CMK (cell line): ENCODE data around the gene ARMC3.
"Not testable (repeated sequence)": the region's sequence is repeated elsewhere in the genome, so short reads cannot be mapped to it uniquely, and the experiment has no call there.

Experiments used
- DNase-seq: peaks from one replicate; pipeline ENCODE4 v3.0.0-alpha.2; 2010; ENCODE audit warnings: low read depth

ARMC3 gene

DNA sequence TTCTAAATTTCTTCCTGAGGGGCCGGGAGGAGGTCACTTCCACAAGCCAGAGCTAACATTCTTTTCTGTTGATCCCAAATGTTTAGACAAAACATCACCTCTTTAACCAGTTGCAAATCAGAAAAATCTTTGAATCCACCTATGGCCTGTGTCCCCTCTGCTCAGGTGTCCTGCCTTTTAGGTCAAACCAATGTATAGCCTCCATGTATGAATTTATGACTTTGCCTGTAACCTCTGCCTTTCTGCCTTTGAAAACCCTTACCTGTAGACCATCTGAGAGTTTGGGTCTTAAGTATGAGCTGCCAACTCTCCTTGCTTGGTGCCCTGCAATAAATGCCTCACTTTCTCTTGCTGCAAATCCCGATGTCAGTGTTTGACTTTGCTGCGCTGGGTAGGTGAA is 123.4 kb downstream of the ARMC3 start:
- DNase-seq, result no peak

- no peak for DNase-seq
Observed at GRCh38 chr10:23051855-23052331, 124.0 kb downstream of the ARMC3 start.

DNA sequence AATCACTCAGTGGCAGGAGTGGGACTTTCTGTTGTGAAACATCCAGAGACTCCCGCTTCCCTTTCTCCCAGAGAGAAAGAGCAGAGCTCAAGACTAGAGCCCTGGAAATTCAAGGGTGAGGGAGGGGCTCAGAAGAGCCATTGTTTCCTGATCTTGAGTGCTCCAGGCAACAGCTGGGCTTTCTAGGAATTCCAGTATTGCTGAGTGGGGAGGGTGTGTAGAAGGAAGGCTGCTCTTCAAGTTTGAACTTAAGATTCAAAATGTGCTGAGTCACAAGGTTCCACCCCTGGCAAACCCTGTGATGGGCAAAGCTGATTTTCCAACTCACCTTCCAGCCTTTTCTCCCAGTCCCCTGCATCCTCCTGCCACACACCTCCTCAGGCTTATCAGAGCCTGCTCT is 125.2 kb downstream of the ARMC3 start:
- no peak for DNase-seq

- no peak for DNase-seq
Observed at GRCh38 chr10:23055424-23056185, 127.8 kb downstream of the ARMC3 start.

GRCh38 chr10:23056186-23056579 is 128.3 kb downstream of the ARMC3 start:
- DNase-seq, result no peak

- DNase-seq, result no peak
Observed at GRCh38 chr10:23058366-23058765, 130.5 kb downstream of the ARMC3 start.

DNA sequence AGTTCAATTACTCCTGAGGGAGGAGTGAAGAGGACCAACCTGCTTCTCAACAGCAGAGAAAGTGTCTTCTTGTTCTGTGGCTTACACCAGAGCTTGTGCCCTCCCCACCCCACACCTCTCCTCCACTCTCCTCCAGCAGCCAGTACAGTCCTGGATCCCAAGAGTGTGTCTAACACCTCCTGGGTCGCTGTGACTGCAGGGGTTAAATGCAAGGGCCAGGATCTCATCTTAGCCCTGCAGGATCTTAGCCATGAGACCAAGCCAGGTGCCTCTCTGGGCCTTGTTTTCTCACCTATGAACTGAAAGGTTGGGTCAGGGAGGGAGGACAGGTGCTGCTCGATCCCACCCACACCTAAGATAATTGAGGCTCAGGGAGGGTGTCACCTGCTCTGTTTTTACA is 133.1 kb downstream of the ARMC3 start:
- no peak for DNase-seq

GRCh38 chr10:23063045-23063972 is 135.5 kb downstream of the ARMC3 start:
- DNase-seq, result no peak

- DNase-seq, result no peak
Observed at GRCh38 chr10:23063973-23064812, 136.3 kb downstream of the ARMC3 start.

DNA sequence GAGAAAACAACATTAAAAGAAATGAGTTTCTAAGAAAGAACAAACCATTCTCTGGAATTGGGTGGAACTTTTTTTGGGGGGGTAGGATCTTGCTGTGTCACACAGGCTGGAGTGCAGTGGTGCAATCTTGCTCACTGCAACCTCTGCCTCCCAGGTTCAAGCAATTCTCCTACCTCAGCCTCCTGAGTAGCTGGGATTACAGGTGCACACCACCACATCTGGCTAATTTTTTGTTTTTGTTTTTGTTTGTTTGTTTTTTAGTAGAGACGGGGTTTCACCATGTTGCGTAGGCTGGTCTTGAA is 136.9 kb downstream of the ARMC3 start:
- DNase-seq, result not testable (repeated sequence)

GRCh38 chr10:23065181-23065948 is 137.5 kb downstream of the ARMC3 start:
- DNase-seq, result no peak

DNA sequence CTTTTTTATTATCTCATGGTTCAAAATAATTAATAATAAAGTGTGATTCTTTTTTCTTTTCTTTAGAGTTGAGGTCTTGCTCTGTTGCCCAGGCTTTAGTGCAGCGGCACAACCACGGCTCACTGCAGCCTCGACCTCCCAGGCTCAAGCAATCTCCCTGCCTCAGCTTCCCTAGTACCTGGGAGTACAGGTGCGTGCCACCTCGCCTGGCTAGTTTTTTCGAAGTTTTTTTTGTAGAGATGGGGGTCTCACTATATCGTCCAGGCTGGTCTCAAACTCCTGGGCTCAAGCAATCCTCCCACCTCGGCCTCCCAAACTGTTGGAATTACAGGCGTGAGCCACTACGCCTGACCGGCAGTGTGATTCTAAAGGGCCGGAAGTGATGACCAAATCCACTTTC is 139.5 kb downstream of the ARMC3 start:
- no peak for DNase-seq

GRCh38 chr10:23067939-23068775 is 140.3 kb downstream of the ARMC3 start:
- peak; percentile 21 for DNase-seq

DNA sequence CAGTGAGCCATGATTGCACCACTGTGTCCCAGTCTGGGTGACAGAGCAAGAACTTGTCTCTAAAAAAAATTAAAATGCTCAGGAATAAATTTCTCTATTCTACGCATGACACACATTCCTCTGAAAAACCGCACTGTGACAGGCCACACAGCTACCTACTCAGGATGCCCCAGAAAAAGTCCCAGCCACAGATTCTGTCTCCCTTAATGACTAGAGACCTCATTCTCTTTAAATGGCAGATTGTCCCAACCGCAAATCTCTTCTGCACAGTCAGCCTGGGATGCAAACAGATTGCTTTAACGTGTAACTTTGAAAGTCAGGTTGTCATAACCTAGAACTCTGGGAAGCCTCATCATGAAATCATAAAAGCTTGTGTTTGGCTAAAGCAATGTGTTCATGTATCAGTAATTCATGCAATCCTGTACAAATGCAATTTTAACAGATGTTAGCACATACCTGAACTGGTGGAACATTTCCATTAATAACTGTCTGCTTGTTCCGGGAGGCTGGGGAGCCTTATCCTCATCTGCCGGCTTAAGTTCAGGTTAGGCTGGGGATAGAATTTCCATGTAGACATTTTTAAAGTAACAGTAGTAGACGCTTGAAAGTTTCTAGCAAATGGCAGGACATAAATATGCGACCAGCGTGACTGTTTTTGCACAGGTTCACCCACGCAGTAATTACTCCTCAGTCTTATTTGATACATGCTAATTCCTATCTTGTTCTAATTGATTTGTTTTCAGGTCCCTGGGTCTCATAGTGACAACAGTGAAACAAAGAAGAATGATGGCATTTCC is 141.4 kb downstream of the ARMC3 start:
- no peak for DNase-seq

GRCh38 chr10:23070092-23070912 is 142.4 kb downstream of the ARMC3 start:
- DNase-seq, result not testable (repeated sequence)

DNA sequence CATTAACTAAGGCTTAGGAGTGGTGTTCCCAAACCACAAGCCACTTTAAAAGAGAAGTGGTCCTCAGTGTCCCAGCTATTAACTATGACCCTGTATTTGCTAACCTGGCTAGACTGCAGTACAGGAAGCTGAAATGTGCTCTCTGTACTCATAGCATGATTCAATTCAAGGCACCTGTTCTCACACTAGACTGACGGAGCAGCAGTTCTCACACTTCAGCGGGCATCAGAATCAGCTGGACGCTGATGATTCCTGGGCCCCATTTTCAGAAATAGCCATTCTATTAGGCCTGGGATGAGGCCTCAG is 143.0 kb downstream of the ARMC3 start:
- no peak for DNase-seq

DNA sequence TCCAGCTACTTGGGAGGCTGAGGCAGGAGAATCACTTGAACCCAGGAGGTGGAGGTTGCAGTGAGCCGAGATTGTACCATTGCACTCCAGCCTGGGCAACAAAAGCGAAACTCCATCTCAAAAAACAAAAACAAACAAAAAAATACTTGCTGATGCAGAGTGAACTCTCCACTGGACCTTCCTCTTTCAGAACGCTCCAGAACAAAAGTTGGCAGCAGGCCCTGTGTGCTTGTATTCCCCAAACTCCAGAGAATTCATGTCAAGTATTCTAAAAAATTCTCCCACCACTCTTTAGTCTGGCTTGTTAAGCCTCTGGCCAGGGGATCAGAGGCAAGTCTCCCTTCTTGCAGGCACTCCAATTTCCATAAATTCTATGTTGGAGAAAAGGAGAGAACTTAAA is 144.7 kb downstream of the ARMC3 start:
- not testable (repeated sequence) for DNase-seq

DNA sequence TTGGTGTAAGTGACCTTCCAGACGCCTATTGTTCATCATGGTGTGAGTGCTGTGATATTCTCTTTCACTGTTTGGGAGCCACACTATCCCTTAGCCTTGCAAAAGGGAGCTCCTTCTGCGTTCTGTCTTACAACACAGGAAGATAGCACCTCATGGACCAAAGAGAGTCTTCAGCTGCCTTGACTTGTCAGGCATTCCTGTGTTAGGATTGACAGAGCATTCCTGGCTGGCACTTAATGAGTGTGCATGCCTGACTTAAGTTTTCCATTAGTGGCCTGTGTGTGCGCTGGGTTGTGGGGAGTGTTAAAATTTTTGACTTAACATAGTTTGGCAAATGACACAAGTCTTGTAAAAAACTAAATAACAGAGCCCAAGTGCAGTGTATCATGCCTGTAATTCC is 145.7 kb downstream of the ARMC3 start:
- DNase-seq, result no peak

GRCh38 chr10:23075672-23076071 is 147.8 kb downstream of the ARMC3 start:
- no peak for DNase-seq
